Heart right ventricle (tissue), 16 donors: ENCODE results near the gene DES. TPM values are rescaled to one million over a fixed set of nuclear protein-coding genes. Genes with fewer than 3 reads are reported as not detected.

Experiments used
- ATAC-seq, 8 donors: fragments of 200-7000 bp; cut with Tn5 transposase; one replicate each; pipeline ENCODE4 v1.9.1; 2020; ENCODE audit warnings: mild to moderate bottlenecking in 8 of 8, moderate library complexity in 8 of 8, moderate number of reproducible peaks in 1 of 8
- DNase-seq, 2 donors: peaks; one replicate each; pipeline ENCODE4 v3.0.0-alpha.2; 2020
- H3K27ac ChIP-seq, 10 donors: fragments of 200-600 bp; sonication (generic) in 2 of 10; one replicate each; pipeline versions ENCODE4 v1.5.0 to v1.8.0; 2020 to 2022; ENCODE audit warnings: mild to moderate bottlenecking in 3 of 10
- H3K27me3 ChIP-seq, 7 donors: fragments of 200-600 bp; one replicate each; pipeline ENCODE4 v1.8.0; 2021 to 2022; ENCODE audit warnings: mild to moderate bottlenecking in 2 of 7
- H3K36me3 ChIP-seq, 9 donors: fragments of 200-600 bp; sonication (generic) in 1 of 9; one replicate each; pipeline versions ENCODE4 v1.5.0 to v1.8.0; 2020 to 2022; ENCODE audit warnings: mild to moderate bottlenecking in 2 of 9
- H3K4me1 ChIP-seq, 9 donors: fragments of 200-600 bp; sonication (generic) in 1 of 9; one replicate each; pipeline versions ENCODE4 v1.5.0 to v1.8.0; 2020 to 2022; ENCODE audit warnings: mild to moderate bottlenecking in 4 of 9
- H3K4me3 ChIP-seq, 10 donors: fragments of 200-600 bp; sonication (generic) in 2 of 10; one replicate each; pipeline versions ENCODE4 v1.5.0 to v1.8.0; 2020 to 2022; ENCODE audit warnings: mild to moderate bottlenecking in 7 of 10, moderate library complexity in 2 of 10
- H3K9me3 ChIP-seq, 11 donors: fragments of 200-600 bp in 10 of 11; sonication (generic) in 2 of 11; one replicate each; pipeline versions ENCODE4 v1.5.0 to v1.8.0; 2013 to 2022; ENCODE audit warnings: mild to moderate bottlenecking in 2 of 11, control low read depth in 1 of 11, moderate library complexity in 1 of 11
- WGBS, 2 donors: extraction: QIAGEN DNeasy Blood & Tissue Kit; methylation state at CpG; one replicate each; pipeline ENCODE4 v1.1.7; 2013; ENCODE audit warnings: inconsistent platforms in 1 of 2; 5-methylcytosine and 5-hydroxymethylcytosine counted together
- intact Hi-C, 10 donors: fragments of 100-400 bp; cut with DNase I; formaldehyde crosslinking; loops; one replicate each; pipeline versions ENCODE4 v1.11.1 to v1.14.2; 2022
- polyA plus RNA-seq, 2 donors: library from polyadenylated mRNA; stranded (reverse); fragments of 200-250 nt; gene quantifications; one replicate each; pipeline ENCODE4 v1.2.3, GENCODE V29; 2013
- total RNA-seq, 10 donors: library from RNA; stranded (reverse); fragmentation: NEBNext Ultra II Directional in 3 of 10; extraction: Animal tissue kit (Norgen Biotek cat#: 25700) in 3 of 10; gene quantifications; one replicate each; pipeline versions ENCODE4 v1.2.1 to v1.2.4, GENCODE V29; 2021 to 2023
- TF ChIP-seq, protein P1 (sequence below), 9 donors: fragments of 200-600 bp; sonication (generic) in 2 of 9; IDR thresholded peaks; one replicate each; pipeline versions ENCODE4 v1.5.0 to v1.8.0; 2021 to 2022; ENCODE audit warnings: antibody characterized with exemption in 9 of 9, mild to moderate bottlenecking in 5 of 9, moderate library complexity in 1 of 9
- donor health status: Arrhythmogenic right ventricular cardiomyopathy.
- donor health status: ischemic (EF 13 %, LVEDD 7.1; RV severe dilation, severe dysfunction).
- donor health status: healthy with polysubstance abuse.
- donor health status: DM: no; HTN: yes; CAD: no.
- donor health status: DM: no; HTN: no; CAD: no.
- donor health status: ischemic (EF 25% LVEDD 6.9; RV normal size, moderate dysfunction).
- donor health status: ischemic (EF 25% LVEDD 5.7; RV mildly dilated, moderate dysfunction).
- donor health status: healthy.
- donor health status: DM: yes; HTN: yes; CAD: no.
- donor health status: Ischemic cardiomyopathy.
- donor health status: ischemic (EF 35%, LVEDD 5.7; RV mildly dilated, moderate dysfunction).
- donor health status: nonischemic (EF 11% LVEDD 7.7; RV severe dilation, severe dysfunction).
- donor health status: DM: yes; HTN: yes; CAD: no.
- donor health status: PGD.
- donor health status: ischemic (EF 29% LVEDD 5.4; RV normal size, mild dysfunction).
- donor health status: nonischemic (EF 23%, LVEDD 6.1; RV moderate dilation, normal function).

The DES gene
- total and polyA plus RNA-seq, 12 donors = 12,560 to 18,019 (median 15,816) TPM

DNA sequence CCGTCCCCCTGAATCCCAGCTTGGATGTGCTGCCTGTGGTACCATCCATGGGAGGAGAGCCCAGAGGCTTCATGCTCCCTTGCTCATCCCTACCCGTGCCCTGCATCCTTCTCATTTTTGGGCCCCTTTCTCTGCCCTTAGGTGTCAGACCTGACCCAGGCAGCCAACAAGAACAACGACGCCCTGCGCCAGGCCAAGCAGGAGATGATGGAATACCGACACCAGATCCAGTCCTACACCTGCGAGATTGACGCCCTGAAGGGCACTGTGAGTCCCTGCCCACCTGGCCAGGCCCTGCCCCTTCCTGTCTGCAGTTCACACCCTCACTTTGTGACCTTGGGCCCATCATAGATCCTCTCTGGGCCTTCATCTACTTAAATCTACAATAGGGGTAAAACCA lies 2.5 kb downstream of the DES start:
- H3K4me1 ChIP-seq = peaks cover 2 to 28% (median 14%) of the 10 kb centered on the region in 9 donors
- H3K27me3 ChIP-seq = peaks cover 0 to 38% (median 24%) of the 10 kb centered on the region in 7 donors
- 61 to 74% methylated on average over 8 of the region's 8 CpGs for WGBS, 2 donors
- H3K27ac ChIP-seq = peak overlapping the region; percentile 82 to 98 (median 95)
- no peaks in the 10 kb centered on the region for H3K9me3 ChIP-seq
- peak in 1 of 2 donors; percentile 16 for DNase-seq
- TF ChIP-seq, protein P1, sequence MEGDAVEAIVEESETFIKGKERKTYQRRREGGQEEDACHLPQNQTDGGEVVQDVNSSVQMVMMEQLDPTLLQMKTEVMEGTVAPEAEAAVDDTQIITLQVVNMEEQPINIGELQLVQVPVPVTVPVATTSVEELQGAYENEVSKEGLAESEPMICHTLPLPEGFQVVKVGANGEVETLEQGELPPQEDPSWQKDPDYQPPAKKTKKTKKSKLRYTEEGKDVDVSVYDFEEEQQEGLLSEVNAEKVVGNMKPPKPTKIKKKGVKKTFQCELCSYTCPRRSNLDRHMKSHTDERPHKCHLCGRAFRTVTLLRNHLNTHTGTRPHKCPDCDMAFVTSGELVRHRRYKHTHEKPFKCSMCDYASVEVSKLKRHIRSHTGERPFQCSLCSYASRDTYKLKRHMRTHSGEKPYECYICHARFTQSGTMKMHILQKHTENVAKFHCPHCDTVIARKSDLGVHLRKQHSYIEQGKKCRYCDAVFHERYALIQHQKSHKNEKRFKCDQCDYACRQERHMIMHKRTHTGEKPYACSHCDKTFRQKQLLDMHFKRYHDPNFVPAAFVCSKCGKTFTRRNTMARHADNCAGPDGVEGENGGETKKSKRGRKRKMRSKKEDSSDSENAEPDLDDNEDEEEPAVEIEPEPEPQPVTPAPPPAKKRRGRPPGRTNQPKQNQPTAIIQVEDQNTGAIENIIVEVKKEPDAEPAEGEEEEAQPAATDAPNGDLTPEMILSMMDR (IDR thresholded peaks at IDR 0.05) = no peak
- intact Hi-C loops = no loop called here
- peak overlapping the region; percentile 28 to 74 (median 59) for H3K4me3 ChIP-seq
- peaks cover 0 to 58% (median 10%) of the 10 kb centered on the region in 9 donors for H3K36me3 ChIP-seq
- ATAC-seq = no peak

DNA sequence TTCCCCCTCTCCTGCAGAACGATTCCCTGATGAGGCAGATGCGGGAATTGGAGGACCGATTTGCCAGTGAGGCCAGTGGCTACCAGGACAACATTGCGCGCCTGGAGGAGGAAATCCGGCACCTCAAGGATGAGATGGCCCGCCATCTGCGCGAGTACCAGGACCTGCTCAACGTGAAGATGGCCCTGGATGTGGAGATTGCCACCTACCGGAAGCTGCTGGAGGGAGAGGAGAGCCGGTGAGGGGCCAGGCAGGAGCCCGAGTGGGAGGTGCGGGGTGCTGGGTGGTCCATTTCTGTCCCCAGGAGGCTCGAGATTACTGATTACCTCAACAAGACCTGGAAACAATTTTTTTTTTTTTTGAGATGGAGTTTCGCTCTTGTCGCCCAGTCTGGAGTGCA lies 3.1 kb downstream of the DES start:
- peak in 1 of 2 donors; percentile 15 for DNase-seq
- Histone ChIP-seq H3K27ac (peak overlapping the region in 8 of 10 donors; percentile 82 to 98 (median 95)), H3K36me3 (peaks cover 0 to 64% (median 10%) of the 10 kb centered on the region in 9 donors), H3K4me1 (peaks cover 2 to 22% (median 10%) of the 10 kb centered on the region in 9 donors), H3K27me3 (peaks cover 0 to 32% (median 24%) of the 10 kb centered on the region in 7 donors), H3K4me3 (peak overlapping the region; percentile 28 to 74 (median 59)), H3K9me3 (no peaks in the 10 kb centered on the region)
- WGBS, 2 donors = 53 to 65% methylated on average over 17 of the region's 17 CpGs
- ATAC-seq = no peak
- intact Hi-C loops = no loop called here
- TF ChIP-seq, protein P1 (IDR thresholded peaks at IDR 0.05) = peak in 2 of 9 donors; percentile 13 to 19

DNA sequence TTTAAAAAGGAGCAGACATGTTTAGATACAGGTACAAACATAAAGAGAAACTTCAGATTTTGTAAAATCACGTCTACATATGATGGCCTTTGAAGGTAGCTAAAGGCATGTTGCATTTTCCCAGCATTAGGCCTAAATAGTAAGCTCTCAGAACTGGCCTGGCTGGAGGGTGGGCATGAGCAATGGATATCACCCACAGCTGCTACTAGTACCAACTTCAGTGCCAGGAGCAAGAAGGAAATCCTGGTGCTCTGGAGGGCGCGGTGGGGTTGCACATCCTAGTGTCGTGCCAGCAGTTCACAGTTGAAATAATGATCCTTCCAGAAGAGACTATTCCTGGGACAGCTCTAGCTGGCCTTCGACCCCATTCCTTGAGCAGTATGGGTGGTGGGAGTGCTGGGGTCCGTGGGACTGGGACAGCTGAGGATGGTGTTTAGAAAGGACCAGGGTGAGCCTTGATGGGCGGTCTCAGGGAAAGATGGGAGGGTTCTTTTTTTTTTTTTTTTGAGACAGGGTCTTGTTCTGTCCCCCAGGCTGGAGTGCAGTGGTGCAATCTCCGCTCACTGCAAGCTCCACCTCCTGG lies 4.9 kb downstream of the DES start:
- ATAC-seq = no peak
- H3K36me3 ChIP-seq = peaks cover 0 to 74% (median 10%) of the 10 kb centered on the region in 9 donors
- H3K27me3 ChIP-seq = peaks cover 0 to 27% (median 23%) of the 10 kb centered on the region in 7 donors
- no peaks in the 10 kb centered on the region for H3K9me3 ChIP-seq
- TF ChIP-seq, protein P1 (IDR thresholded peaks at IDR 0.05) = no peak
- intact Hi-C loops = no loop called here
- H3K4me3 ChIP-seq = peak overlapping the region; percentile 28 to 74 (median 59)
- H3K4me1 ChIP-seq = peaks cover 0 to 7% (median 5%) of the 10 kb centered on the region in 9 donors
- DNase-seq = no peak
- 57 to 68% methylated on average over 8 of the region's 8 CpGs for WGBS, 2 donors
- H3K27ac ChIP-seq = peak overlapping the region in 8 of 10 donors; percentile 42 to 98 (median 94)

DNA sequence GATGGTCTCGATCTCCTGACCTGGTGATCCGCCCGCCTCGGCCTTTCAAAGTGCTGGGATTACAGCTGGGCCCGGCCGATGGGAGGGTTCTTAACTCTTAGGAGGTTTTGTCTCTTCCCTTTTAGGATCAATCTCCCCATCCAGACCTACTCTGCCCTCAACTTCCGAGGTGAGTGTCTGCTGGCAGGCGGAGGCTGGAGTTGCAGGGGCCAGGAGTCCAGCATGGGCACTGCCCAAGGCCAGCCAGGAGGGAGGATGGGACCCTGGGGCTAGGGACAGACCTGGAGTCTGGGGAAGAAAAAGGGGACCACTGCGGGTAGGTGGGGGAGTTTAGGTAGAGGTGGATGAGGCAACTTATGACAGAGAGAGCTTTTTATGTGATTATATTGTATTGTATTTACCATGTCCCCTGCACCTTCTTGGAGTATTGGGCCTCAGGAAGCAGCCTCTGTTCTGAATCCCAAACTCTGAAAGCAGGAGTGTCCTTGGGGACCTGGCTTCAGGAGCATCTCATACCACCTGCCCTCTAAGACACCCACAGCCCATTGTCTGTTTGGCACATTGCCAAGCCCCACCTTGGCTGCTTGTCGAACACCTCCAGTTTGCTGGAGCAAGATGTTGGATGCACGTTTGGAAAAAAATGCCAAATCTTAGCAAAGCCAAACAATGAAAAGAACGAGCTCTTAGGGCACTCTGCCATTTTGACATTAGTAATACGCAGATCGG lies 5.6 kb downstream of the DES start:
- Histone ChIP-seq H3K36me3 (peaks cover 0 to 74% (median 10%) of the 10 kb centered on the region in 9 donors), H3K27ac (peak overlapping the region in 9 of 10 donors; percentile 15 to 98 (median 94)), H3K4me1 (peaks cover 0 to 4% (median 0%) of the 10 kb centered on the region in 9 donors), H3K9me3 (no peaks in the 10 kb centered on the region), H3K27me3 (peaks cover 0 to 19% (median 15%) of the 10 kb centered on the region in 7 donors), H3K4me3 (peak overlapping the region; percentile 28 to 74 (median 59))
- no peak for ATAC-seq
- 57 to 59% methylated on average over 14 of the region's 14 CpGs for WGBS, 2 donors
- TF ChIP-seq, protein P1 (IDR thresholded peaks at IDR 0.05) = no peak
- intact Hi-C loops = no loop called here
- no peak for DNase-seq
